ENCODE data around the gene KLHL2. TPM values are rescaled to one million over a fixed set of nuclear protein-coding genes. Genes with fewer than 3 reads are reported as not detected.
A peak's percentile ranks its signal among the peaks of the same experiment; 100 is the strongest.

The KLHL2 gene
- total RNA-seq, 1 donor from 2014 or later = 28.2 TPM

GRCh38 chr4:165297626-165298025 lies 90.3 kb downstream of the KLHL2 start:
- Histone ChIP-seq H3K27me3 (ENCODE audit: insufficient read depth, low read length) (no peaks in the 10 kb centered on the region), H3K4me2 (ENCODE audit: low read length) (no peak overlapping the region), H3K79me2 (ENCODE audit: insufficient read depth, low read length) (no peaks in the 10 kb centered on the region), H3K36me3 (ENCODE audit: insufficient read depth, low read length) (no peaks in the 10 kb centered on the region), H3K4me1 (ENCODE audit: insufficient read depth, low read length) (no peaks in the 10 kb centered on the region), H3K27ac (ENCODE audit: low read depth, low read length) (no peak overlapping the region), H2AFZ (ENCODE audit: low read depth, low read length) (no peak overlapping the region), H3K4me3 (ENCODE audit: insufficient read depth, low read depth, low read length) (no peak overlapping the region), H3K9ac (ENCODE audit: low read length) (no peak overlapping the region), H4K20me1 (ENCODE audit: insufficient read depth, low read length) (no peaks in the 10 kb centered on the region), H3K9me3 (ENCODE audit: insufficient read depth, low read depth, low read length) (no peaks in the 10 kb centered on the region)
- FAIRE-seq (no peak), DNase-seq (ENCODE audit: low read depth) (no peak)
- TF ChIP-seq EZH2 (IDR thresholded peaks at IDR 0.05; ENCODE audit: insufficient read depth, low read length) (no peak), CTCF (IDR thresholded peaks at IDR 0.05; ENCODE audit: insufficient read depth, low read depth, low read length) (no peak)
- no peak overlapping the region for H3K4me3 Mint-ChIP-seq (ENCODE audit: unreplicated experiment)
- H3K27me3 Mint-ChIP-seq (ENCODE audit: low read depth, unreplicated experiment) = no peaks in the 10 kb centered on the region
- H3K4me1 Mint-ChIP-seq (ENCODE audit: low read depth, unreplicated experiment) = peaks cover 19% of the 10 kb centered on the region
- H3K36me3 Mint-ChIP-seq (ENCODE audit: low read depth, unreplicated experiment) = peaks cover 7% of the 10 kb centered on the region
- H3K27ac Mint-ChIP-seq (ENCODE audit: unreplicated experiment) = no peak overlapping the region
- H3K9me3 Mint-ChIP-seq (ENCODE audit: unreplicated experiment) = no peaks in the 10 kb centered on the region

GRCh38 chr4:165299399-165300060 lies 92.2 kb downstream of the KLHL2 start:
- peaks cover 7% of the 10 kb centered on the region for H3K36me3 Mint-ChIP-seq (ENCODE audit: low read depth, unreplicated experiment)
- H3K9me3 Mint-ChIP-seq (ENCODE audit: unreplicated experiment) = no peaks in the 10 kb centered on the region
- no peak overlapping the region for H2AFZ ChIP-seq (ENCODE audit: low read depth, low read length)
- H3K27ac Mint-ChIP-seq (ENCODE audit: unreplicated experiment) = no peak overlapping the region
- DNase-seq (ENCODE audit: low read depth) (no peak), FAIRE-seq (no peak)
- no peaks in the 10 kb centered on the region for H3K27me3 Mint-ChIP-seq (ENCODE audit: low read depth, unreplicated experiment)
- peaks cover 18% of the 10 kb centered on the region for H3K4me1 Mint-ChIP-seq (ENCODE audit: low read depth, unreplicated experiment)
- TF ChIP-seq EZH2 (IDR thresholded peaks at IDR 0.05; ENCODE audit: insufficient read depth, low read length) (no peak), CTCF (IDR thresholded peaks at IDR 0.05; ENCODE audit: insufficient read depth, low read depth, low read length) (no peak)
- H3K27ac ChIP-seq (ENCODE audit: low read depth, low read length) = no peak overlapping the region
- no peaks in the 10 kb centered on the region for H3K36me3 ChIP-seq (ENCODE audit: insufficient read depth, low read length)
- no peak overlapping the region for H3K4me2 ChIP-seq (ENCODE audit: low read length)
- no peaks in the 10 kb centered on the region for H4K20me1 ChIP-seq (ENCODE audit: insufficient read depth, low read length)
- H3K79me2 ChIP-seq (ENCODE audit: insufficient read depth, low read length) = no peaks in the 10 kb centered on the region
- no peaks in the 10 kb centered on the region for H3K9me3 ChIP-seq (ENCODE audit: insufficient read depth, low read depth, low read length)
- no peaks in the 10 kb centered on the region for H3K27me3 ChIP-seq (ENCODE audit: insufficient read depth, low read length)
- H3K9ac ChIP-seq (ENCODE audit: low read length) = no peak overlapping the region
- H3K4me3 Mint-ChIP-seq (ENCODE audit: unreplicated experiment) = no peak overlapping the region
- H3K4me1 ChIP-seq (ENCODE audit: insufficient read depth, low read length) = no peaks in the 10 kb centered on the region
- H3K4me3 ChIP-seq (ENCODE audit: insufficient read depth, low read depth, low read length) = no peak overlapping the region

- Mint-ChIP-seq H3K4me3 (ENCODE audit: unreplicated experiment) (peak overlapping the region; percentile 60), H3K36me3 (ENCODE audit: low read depth, unreplicated experiment) (peaks cover 2% of the 10 kb centered on the region), H3K27me3 (ENCODE audit: low read depth, unreplicated experiment) (no peaks in the 10 kb centered on the region), H3K27ac (ENCODE audit: unreplicated experiment) (no peak overlapping the region), H3K9me3 (ENCODE audit: unreplicated experiment) (no peaks in the 10 kb centered on the region), H3K4me1 (ENCODE audit: low read depth, unreplicated experiment) (peaks cover 8% of the 10 kb centered on the region)
- no peaks in the 10 kb centered on the region for H4K20me1 ChIP-seq (ENCODE audit: insufficient read depth, low read length)
- DNase-seq (ENCODE audit: low read depth) (peak; percentile 24), FAIRE-seq (no peak)
- no peak overlapping the region for H3K4me3 ChIP-seq (ENCODE audit: insufficient read depth, low read depth, low read length)
- H3K4me2 ChIP-seq (ENCODE audit: low read length) = peak overlapping the region; percentile 74
- H3K9me3 ChIP-seq (ENCODE audit: insufficient read depth, low read depth, low read length) = no peaks in the 10 kb centered on the region
- H3K36me3 ChIP-seq (ENCODE audit: insufficient read depth, low read length) = no peaks in the 10 kb centered on the region
- no peaks in the 10 kb centered on the region for H3K27me3 ChIP-seq (ENCODE audit: insufficient read depth, low read length)
- H3K79me2 ChIP-seq (ENCODE audit: insufficient read depth, low read length) = no peaks in the 10 kb centered on the region
- H3K27ac ChIP-seq (ENCODE audit: low read depth, low read length) = no peak overlapping the region
- TF ChIP-seq EZH2 (IDR thresholded peaks at IDR 0.05; ENCODE audit: insufficient read depth, low read length) = no peak
- TF ChIP-seq CTCF (IDR thresholded peaks at IDR 0.05; ENCODE audit: insufficient read depth, low read depth, low read length) = no peak
- H3K9ac ChIP-seq (ENCODE audit: low read length) = no peak overlapping the region
- H3K4me1 ChIP-seq (ENCODE audit: insufficient read depth, low read length) = no peaks in the 10 kb centered on the region
- no peak overlapping the region for H2AFZ ChIP-seq (ENCODE audit: low read depth, low read length)
Measured at GRCh38 chr4:165301833-165302232, 94.5 kb downstream of the KLHL2 start.

All from astrocyte (in vitro differentiated cells and primary cell).